NCI-H226 (cell line): ENCODE measurements around the gene HPCA.

Source experiments
- DNase-seq: peaks from one replicate; pipeline ENCODE4 v3.0.0-alpha.2; 2015

The HPCA gene

GRCh38 chr1:32871364-32872191, 14.7 kb upstream of the HPCA start:
- DNase-seq: no peak

GRCh38 chr1:32872192-32872460, 14.2 kb upstream of the HPCA start:
- DNase-seq: no peak

DNA sequence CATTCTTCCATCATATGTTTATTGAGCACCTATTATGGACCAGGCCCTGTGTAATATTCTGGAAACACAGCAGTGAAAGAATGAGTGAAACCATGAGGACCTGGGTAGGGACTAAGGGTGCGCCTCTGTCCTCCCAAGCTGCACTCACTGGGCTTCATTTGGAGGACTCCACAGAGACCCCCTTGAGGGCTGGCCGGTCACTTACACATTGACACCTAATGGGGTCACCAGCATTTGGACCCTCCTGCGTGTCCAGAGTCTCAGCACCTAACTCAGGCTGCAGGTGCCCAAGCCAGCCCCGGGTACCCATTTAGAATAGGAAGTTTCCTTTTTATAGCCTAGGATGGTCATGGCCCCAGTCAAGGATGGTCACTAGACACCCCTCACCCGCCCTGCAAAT, 12.8 kb upstream of the HPCA start:
- DNase-seq: no peak

GRCh38 chr1:32874860-32875752, 11.2 kb upstream of the HPCA start:
- DNase-seq: no peak

DNA sequence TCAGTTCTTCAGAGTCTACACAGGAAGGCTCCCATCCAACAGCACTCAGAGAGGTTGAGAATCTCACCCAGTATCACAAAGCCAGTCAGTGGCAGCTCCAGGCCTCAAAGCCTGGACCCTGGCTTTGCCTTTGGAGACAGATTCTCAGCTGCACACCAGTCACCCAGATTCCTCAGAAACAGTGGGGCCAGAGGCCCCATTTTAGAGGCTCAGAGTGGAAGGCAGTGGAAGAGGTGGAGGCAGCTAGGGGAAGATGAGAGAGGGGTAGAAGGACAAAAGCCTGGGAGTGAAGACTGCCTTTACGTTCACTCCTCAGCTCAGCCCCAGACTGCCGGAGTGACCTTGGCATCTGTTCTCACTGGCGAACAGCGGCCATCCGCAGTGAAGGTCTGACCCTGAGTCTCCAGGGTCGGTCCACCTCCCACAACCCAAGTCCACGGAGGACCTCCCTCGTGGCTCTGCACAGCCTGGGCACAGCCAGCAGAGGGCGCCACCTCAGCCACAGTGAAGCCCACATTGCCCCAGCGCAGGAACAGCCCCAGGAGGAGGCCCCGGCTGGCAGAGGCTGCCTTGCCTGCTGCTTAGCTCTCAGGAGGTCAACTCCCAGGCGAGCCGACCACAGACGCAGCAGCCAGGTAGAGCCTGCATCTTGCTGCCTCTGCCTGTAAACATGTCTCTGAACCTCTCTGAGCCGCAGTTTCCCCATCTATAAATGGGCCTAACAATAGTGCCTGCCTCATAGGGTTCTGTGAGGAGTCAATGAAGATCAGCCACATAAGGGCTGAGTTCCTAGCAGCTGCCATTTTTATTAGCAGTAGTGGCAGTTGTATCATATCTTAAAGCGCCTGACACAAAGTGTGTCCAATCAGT, 9.7 kb upstream of the HPCA start:
- no peak for DNase-seq

DNA sequence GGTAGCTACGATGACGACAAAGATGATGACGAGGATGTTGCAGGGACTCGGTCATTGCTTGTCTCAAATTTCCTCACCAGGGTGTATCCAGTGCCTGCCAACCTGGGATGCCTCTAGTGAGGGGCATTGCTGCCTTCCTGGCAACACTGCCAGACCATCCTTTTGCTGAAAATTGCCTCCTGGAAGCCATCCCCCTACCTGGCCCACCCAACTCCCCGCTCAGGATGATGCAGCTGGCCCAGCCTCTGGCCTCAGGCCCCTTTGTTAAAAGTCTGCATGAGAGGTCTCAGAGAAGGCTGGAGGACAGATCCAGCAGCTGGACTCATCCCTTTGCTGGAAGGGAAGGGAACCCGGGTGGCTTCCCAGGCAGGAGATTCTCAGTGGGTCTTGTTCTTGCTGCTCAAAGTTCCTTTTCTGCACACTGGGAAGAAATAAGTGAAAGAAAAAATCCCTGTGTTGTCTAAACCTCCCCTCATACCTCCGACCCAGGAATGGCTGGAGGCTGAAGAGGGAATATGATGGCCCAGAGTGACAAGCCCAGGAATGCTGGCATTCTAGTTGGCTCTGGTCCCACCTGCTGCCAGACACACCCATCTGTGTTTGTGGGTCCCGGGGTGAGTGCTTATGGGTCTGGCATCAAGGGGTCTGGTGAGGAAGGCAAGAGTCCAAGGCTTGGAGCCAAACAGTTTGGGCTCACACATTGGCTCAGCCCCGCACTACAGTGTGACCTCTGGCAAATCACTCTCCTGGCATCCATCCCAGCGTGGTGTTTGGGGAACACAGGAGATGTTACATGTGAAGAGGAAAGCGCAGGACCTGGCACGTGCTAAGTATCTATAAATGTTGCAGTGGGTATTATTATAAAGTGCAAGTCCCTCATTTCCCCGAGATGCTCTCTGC, 8.8 kb upstream of the HPCA start:
- DNase-seq: no peak

DNA sequence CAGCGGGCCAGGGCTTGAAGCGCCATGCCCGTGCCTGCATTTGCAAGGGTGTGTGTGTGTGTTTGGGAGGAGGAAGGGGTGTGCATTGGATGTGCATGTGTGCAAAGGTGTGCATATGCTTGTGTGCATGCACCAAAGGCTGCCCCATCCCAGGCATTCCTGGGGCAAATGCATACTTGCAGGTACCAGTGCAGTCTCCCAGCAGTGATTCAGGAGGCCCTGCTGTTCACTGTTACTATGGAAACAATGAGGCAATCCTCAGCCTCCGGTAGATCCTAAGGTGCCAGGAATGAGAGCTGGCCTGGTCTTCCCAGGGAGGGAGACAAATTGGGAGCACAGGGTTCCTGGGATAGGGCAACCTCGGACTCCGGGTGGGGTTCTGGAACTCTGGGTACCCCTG, 8.1 kb upstream of the HPCA start:
- peak; percentile 58 for DNase-seq

GRCh38 chr1:32878637-32879041, 7.7 kb upstream of the HPCA start:
- no peak for DNase-seq

DNA sequence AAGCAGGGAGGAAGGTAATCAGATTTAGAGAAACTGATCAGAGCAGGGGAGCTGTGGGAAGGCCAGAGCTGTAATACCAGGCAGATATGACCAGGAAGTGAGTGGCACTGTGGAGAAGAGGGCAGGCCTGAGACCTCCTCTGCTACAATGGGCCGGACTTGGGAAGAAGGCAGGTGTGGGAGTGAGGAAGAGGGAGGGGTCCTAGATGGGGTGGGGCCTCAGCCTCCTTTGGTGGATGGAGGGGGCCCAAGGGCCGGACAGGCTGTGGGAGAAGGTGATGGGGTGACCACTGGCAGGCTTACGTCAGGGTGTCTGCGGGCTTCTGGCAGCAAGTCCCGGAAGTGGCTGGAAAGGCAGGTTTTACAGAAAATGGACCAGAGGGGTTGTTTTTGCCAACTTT, 5.0 kb upstream of the HPCA start:
- DNase-seq: no peak

- no peak for DNase-seq
Measured at GRCh38 chr1:32881871-32882850, 4.1 kb upstream of the HPCA start.

DNA sequence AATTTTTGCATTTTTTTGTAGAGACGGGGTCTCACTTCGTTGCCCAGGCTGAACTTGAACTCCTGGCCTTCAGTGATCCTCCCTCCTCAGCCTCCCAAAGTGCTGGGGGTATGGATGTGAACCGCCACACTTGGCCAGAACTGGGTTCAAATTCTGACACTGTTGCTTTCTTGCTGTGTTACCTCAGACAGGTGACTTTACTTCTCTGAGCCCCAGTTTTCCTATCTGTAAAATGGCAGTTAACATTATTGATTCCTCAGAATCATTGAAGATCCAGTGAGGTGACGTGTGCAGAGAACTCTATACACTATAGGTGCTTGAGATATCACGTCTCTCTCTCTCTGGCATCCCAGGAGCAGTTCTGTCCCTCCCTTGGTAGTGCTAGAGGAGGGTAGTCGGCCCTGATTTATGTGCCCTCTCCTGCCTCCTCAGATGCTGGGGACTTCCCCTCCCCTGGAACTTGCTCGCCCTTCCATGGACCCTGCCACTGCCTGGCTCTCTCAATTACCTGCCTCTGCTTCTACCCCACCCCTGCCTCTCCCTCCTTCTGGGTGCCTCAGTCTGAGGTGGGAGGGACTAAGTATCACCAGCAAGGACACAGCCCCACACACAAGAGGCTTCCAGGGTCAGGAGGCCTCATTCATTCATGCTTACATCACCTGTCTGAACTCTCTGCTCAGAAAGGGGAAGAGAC, 2.8 kb upstream of the HPCA start:
- DNase-seq: no peak

- no peak for DNase-seq
Measured at GRCh38 chr1:32884032-32884372, 2.3 kb upstream of the HPCA start.

- DNase-seq: no peak
Measured at GRCh38 chr1:32884726-32885125, 1.6 kb upstream of the HPCA start.

- no peak for DNase-seq
Measured at GRCh38 chr1:32885676-32886003, 651 bp upstream of the HPCA start.

DNA sequence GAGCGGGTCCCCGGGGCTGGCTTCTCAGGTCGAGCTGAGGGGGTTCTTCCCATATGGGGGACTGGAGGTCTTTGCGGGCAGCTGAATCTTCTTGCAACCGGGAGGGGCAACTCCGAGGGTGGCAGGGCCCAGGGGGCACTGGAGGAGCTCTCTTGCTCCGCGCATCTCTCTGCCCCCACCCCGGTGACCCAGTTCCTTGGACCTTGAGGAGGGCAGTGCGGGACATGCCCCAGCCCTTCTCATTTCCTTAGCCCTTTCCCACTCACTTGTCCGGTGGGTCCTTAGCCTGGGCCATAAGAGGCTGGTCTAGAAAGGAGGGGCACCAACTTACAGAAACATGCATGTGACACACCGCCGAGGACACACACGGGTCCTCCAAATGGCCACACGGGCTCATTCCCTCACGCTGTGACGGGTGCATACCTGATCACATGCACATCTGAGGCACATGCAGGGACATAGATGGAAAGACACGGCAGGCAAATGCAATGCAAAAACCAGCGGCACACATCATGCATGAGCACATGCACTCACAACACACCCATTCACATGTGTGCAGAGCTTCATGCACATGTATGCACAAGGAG, 630 bp downstream of the HPCA start:
- DNase-seq: no peak

DNA sequence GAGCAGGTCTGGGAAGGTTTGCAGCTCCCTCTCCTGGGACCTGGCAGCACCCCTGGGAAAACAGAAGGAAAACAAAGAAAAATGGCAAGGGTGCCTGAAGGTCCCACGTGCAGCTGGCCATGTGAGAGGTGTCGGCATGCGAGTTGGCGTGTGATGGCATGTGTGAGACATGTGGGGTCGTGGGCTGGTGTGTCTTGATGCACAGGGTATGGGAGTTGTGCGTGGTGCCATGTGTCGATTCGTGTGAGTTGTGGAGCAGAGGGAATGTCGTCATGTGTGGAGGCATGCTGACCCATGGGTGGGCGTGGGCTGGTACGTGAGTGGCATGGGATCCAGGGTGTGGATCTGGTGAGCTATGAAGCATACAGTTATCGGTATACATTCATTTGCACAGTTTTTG, 1.3 kb downstream of the HPCA start:
- no peak for DNase-seq

- no peak for DNase-seq
Measured at GRCh38 chr1:32888134-32888533, 1.8 kb downstream of the HPCA start.

- no peak for DNase-seq
Measured at GRCh38 chr1:32888677-32889420, 2.6 kb downstream of the HPCA start.

DNA sequence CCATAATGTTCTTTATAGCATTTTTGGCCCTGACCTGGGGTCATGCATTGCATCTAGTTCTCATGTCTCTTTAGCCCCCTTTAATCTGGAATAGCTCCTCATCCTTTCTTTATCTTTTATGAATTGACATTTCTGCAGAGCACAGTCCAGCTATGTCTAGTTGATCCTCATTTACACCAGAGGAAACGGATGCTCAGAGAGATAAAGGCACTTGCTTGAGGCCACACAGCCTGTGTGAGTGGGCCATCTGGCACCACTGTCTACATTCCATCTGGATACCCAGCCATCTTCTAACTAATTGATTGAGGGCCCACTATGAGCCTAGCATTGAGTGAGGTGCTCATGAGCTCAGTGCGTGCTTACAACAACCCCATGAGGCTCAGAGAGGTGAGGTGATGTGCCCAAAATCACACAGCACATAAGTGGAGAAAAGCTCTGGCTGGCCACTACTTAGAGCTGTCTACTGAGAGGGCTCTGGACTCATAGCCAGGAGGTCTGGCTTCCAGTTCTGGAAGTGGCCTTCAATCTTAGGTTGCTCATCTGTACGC, 3.5 kb downstream of the HPCA start:
- DNase-seq: no peak
